Measurements from ENCODE around the gene TIAM2. TPM values are rescaled to one million over a fixed set of nuclear protein-coding genes. Genes with fewer than 3 reads are reported as not detected.
"Not testable (repeated sequence)": the region's sequence is repeated elsewhere in the genome, so short reads cannot be mapped to it uniquely, and the experiment has no call there.

The TIAM2 gene
- total RNA-seq, 1 donor from 2014 or later: 5.9 TPM

DNA sequence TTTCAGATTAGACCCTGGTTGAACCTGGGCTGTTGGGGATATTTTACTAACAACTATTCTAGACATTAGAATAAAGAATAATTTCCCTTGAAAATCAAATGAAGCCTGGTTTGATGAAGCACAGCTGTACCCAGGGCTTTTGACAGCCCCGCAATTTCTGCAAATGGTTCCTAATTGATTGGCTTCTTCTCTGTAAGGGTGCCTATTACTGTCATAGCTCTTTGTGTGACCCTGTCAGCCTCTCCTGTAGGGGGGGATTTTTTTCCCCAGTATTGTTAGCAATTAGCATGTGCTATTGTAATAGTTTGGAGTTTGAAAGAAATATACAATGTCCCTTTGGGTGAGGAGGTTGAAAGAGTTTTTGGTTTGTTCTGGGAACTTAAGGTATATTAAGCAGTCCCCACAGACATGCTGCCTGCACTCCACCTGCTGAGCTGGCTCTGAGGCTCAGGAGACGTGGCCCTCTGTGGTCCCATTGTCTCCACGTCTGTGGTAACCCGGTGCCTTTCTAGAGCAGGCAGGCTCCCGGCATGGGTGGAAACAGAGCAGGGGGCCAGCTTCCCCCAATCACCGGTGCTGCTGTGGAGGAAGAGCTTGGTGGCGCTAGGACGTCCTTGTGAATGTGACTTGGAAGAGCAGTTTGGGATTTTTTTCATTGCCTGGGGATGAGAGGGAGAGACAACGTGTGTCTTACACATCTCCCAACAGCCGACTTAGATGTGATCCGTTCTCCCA is 221.4 kb downstream of the TIAM2 start:
- no peaks in the 10 kb centered on the region for H3K36me3 ChIP-seq
- no peak overlapping the region for H3K27ac ChIP-seq
- no peak for DNase-seq
- H3K27me3 ChIP-seq (ENCODE audit: low read depth): no peaks in the 10 kb centered on the region
- intact Hi-C loops (cut with DNase I): no loop called here
- H3K4me3 ChIP-seq: no peak overlapping the region
- H3K9me3 ChIP-seq: no peaks in the 10 kb centered on the region
- no peaks in the 10 kb centered on the region for H3K4me1 ChIP-seq
- no peak for ATAC-seq
- TF ChIP-seq, protein P1, sequence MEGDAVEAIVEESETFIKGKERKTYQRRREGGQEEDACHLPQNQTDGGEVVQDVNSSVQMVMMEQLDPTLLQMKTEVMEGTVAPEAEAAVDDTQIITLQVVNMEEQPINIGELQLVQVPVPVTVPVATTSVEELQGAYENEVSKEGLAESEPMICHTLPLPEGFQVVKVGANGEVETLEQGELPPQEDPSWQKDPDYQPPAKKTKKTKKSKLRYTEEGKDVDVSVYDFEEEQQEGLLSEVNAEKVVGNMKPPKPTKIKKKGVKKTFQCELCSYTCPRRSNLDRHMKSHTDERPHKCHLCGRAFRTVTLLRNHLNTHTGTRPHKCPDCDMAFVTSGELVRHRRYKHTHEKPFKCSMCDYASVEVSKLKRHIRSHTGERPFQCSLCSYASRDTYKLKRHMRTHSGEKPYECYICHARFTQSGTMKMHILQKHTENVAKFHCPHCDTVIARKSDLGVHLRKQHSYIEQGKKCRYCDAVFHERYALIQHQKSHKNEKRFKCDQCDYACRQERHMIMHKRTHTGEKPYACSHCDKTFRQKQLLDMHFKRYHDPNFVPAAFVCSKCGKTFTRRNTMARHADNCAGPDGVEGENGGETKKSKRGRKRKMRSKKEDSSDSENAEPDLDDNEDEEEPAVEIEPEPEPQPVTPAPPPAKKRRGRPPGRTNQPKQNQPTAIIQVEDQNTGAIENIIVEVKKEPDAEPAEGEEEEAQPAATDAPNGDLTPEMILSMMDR (IDR thresholded peaks at IDR 0.05): no peak

DNA sequence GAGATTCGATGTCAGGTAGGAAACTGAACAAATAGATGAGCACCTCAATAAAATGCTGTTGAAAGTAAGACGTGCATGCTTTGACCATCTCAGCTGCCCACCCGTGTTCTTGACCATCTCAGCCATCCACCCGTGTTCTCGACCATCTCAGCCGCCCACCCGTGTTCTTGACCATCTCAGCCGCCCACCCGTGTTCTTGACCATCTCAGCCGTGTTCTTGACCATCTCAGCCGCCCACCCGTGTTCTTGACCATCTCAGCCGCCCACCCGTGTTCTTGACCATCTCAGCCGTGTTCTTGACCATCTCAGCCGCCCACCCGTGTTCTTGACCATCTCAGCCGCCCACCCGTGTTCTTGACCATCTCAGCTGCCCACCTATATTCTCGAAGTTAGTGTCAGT is 223.6 kb downstream of the TIAM2 start:
- H3K4me1 ChIP-seq; DNase-seq; H3K27ac ChIP-seq; ATAC-seq; H3K4me3 ChIP-seq; intact Hi-C loops (cut with DNase I); H3K36me3 ChIP-seq; H3K27me3 ChIP-seq (ENCODE audit: low read depth); H3K9me3 ChIP-seq: not testable (repeated sequence)

DNA sequence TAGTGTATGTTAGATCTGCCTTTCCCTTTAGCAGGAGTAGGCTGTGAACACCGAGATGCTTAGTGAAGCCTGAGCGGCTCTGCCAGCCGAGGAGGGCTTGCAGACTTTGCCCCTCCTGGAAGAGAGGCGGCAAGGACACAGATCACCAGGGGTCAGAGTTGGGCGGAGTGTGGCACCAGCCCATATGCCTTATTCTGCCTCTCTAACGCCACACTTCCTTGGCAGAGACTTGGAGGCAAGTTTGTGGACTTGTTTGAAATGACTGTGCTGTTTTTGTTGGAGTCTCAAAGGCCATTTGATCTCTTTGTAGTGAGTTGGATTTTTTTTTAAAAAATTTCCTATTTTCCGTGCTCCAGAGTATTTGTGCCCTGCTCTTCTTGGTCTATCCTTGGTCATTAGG is 224.2 kb downstream of the TIAM2 start:
- no peaks in the 10 kb centered on the region for H3K36me3 ChIP-seq
- ATAC-seq (no peak), DNase-seq (no peak)
- TF ChIP-seq, protein P1 (IDR thresholded peaks at IDR 0.05): no peak
- no peaks in the 10 kb centered on the region for H3K9me3 ChIP-seq
- intact Hi-C loops (cut with DNase I): no loop called here
- no peak overlapping the region for H3K4me3 ChIP-seq
- H3K4me1 ChIP-seq: no peaks in the 10 kb centered on the region
- H3K27me3 ChIP-seq (ENCODE audit: low read depth): no peaks in the 10 kb centered on the region
- H3K27ac ChIP-seq: no peak overlapping the region

DNA sequence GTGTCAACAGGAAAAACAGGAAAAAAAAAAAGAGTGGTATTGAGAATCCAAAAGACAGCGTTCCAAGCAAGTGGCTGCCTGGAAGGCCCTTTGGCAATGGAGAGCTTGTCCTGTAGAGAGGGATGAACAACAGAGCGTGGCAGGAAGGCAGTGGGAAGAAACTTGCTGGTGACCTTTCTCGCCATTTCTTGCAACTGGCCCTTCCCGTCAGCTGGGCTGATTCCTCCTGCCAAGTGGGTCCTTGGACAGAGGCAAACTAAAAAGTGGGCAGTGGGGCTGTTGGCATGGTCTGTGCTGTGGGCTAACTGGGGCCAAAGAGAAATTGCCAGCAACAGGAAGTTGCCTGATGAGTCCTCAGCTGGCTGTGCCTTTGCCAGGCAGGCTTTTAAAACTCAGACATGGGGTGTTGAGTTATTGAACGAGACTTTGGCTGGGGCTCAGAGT is 224.8 kb downstream of the TIAM2 start:
- Histone ChIP-seq H3K36me3 (no peaks in the 10 kb centered on the region), H3K4me1 (no peaks in the 10 kb centered on the region), H3K4me3 (no peak overlapping the region), H3K27ac (no peak overlapping the region), H3K9me3 (no peaks in the 10 kb centered on the region), H3K27me3 (ENCODE audit: low read depth) (no peaks in the 10 kb centered on the region)
- ATAC-seq (no peak), DNase-seq (no peak)
- TF ChIP-seq, protein P1 (IDR thresholded peaks at IDR 0.05): no peak
- intact Hi-C loops (cut with DNase I): no loop called here

DNA sequence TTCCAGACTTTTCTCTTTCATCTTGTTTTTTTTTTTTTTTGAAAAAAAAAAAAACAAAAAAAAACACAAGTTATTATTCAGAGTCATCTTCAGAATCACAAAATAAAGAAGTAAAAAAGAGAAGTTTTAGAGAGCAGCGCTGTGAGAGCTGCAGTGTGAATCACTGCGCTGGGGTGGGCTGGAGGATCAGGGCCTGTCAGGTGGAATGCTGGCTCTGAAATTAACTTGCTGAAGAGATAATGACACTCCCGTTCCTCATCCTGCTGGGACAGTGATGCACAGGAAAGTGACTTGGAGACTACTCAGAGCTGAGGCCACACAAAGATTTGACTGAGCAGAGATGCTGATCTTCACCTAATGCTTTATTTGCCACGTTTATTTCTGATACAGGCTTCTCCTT is 226.0 kb downstream of the TIAM2 start:
- Histone ChIP-seq H3K4me1 (no peaks in the 10 kb centered on the region), H3K36me3 (no peaks in the 10 kb centered on the region), H3K9me3 (no peaks in the 10 kb centered on the region), H3K27ac (no peak overlapping the region), H3K27me3 (ENCODE audit: low read depth) (no peaks in the 10 kb centered on the region), H3K4me3 (no peak overlapping the region)
- ATAC-seq: no peak
- intact Hi-C loops (cut with DNase I): no loop called here
- DNase-seq: no peak
- TF ChIP-seq, protein P1 (IDR thresholded peaks at IDR 0.05): no peak

DNA sequence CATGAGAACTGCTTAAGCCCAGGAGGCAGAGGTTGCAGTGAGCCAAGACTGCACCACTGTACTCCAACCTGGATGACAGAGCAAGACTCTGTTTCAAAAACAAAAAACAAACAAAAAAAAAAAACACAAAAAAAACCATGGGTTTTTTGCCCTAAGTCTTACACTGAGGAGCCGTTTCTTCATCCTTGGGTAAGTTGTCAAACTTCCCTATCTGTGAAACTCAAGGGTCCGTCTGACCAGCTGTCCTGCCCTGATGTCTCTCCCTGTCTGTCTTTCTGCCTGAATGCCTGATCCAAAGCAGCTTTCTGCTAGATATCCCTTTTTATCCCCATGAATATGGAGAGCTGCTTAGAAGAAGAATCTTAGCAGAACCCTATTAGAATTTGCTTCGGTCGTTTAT is 227.4 kb downstream of the TIAM2 start:
- Histone ChIP-seq H3K4me1 (no peaks in the 10 kb centered on the region), H3K4me3 (no peak overlapping the region), H3K9me3 (no peaks in the 10 kb centered on the region), H3K36me3 (no peaks in the 10 kb centered on the region), H3K27ac (no peak overlapping the region), H3K27me3 (ENCODE audit: low read depth) (no peaks in the 10 kb centered on the region)
- ATAC-seq (peak in 1 of 2 donors; percentile 25), DNase-seq (no peak)
- intact Hi-C loops (cut with DNase I): no loop called here
- TF ChIP-seq, protein P1 (IDR thresholded peaks at IDR 0.05): no peak

Data from lower lobe of right lung (tissue), 2 donors.